Mammary epithelial cell (primary cell): Measurements from ENCODE around the gene WSCD1.

Source experiments
- CTCF ChIP-seq, 2 donors: IDR thresholded peaks in 1 of 2; conservative IDR thresholded peaks in 1 of 2; 2 replicates each; pipeline ENCODE4 v1.5.1; 2011 to 2012; ENCODE audit warnings: inconsistent platforms in 2 of 2, low read length in 2 of 2, mild to moderate bottlenecking in 2 of 2, control low read depth in 1 of 2, low read depth in 1 of 2; ENCODE audit not compliant: insufficient read depth in 1 of 2; ENCODE audit errors: extremely low read depth in 1 of 2
- EZH2 ChIP-seq: IDR thresholded peaks from 2 replicates; pipeline ENCODE4 v1.6.1; 2012; ENCODE audit warnings: low read length, inconsistent platforms, borderline replicate concordance

- TF ChIP-seq EZH2 (no peak), CTCF (conservative IDR thresholded peaks at IDR 0.05 in 1 of 2, IDR thresholded peaks at IDR 0.05 in 1 of 2; ENCODE audit: extremely low read depth in 1 of 2, insufficient read depth in 1 of 2, low read depth in 1 of 2, low read length in 2 of 2) (no peak)
Observed at GRCh38 chr17:6052926-6053325, 17.3 kb upstream of the WSCD1 start.
